Right lobe of liver (tissue), 4 donors: ENCODE results near the gene SMIM36.

Experiments
- POLR2A ChIP-seq: fragments of 450-650 bp; IDR thresholded peaks from one replicate; pipeline ENCODE4 v1.6.1; 2017; ENCODE audit warnings: antibody characterized with exemption, mild to moderate bottlenecking
- TF ChIP-seq, protein P1 (sequence below), 4 donors: fragments of 200-600 bp in 3 of 4; fragments of 450-650 bp in 1 of 4; IDR thresholded peaks; one replicate each; pipeline versions ENCODE4 v1.5.1 to v1.8.0; 2016 to 2022; ENCODE audit warnings: antibody characterized with exemption in 4 of 4, mild to moderate bottlenecking in 2 of 4
- donor health status: DM: no; HTN: no; CAD: no.
- donor health status: DM: no; HTN: no; CAD: no.
- donor health status: DM: no; HTN: yes; CAD: no.

DNA sequence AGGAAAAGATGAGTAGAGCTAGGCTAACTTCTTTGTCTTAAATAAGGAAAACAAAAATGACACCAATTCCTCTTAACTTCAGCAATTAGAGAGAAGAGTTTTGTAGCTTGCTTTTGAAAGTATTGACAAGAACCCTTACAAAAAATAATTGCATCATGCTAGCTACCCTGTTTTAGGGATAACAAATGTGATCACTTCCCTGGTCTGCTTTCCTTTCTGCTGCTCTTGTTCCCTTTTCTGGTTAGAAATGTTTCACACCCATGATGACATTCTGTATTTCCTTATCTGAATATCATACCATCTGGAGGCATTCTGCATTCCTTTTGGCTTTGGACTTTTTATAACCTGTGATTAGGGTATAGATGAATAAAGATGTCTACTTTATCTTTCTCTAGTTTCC, 9.9 kb upstream of the SMIM36 start:
- TF ChIP-seq, protein P1, sequence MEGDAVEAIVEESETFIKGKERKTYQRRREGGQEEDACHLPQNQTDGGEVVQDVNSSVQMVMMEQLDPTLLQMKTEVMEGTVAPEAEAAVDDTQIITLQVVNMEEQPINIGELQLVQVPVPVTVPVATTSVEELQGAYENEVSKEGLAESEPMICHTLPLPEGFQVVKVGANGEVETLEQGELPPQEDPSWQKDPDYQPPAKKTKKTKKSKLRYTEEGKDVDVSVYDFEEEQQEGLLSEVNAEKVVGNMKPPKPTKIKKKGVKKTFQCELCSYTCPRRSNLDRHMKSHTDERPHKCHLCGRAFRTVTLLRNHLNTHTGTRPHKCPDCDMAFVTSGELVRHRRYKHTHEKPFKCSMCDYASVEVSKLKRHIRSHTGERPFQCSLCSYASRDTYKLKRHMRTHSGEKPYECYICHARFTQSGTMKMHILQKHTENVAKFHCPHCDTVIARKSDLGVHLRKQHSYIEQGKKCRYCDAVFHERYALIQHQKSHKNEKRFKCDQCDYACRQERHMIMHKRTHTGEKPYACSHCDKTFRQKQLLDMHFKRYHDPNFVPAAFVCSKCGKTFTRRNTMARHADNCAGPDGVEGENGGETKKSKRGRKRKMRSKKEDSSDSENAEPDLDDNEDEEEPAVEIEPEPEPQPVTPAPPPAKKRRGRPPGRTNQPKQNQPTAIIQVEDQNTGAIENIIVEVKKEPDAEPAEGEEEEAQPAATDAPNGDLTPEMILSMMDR (IDR thresholded peaks at IDR 0.05): no peak
- no peak for TF ChIP-seq POLR2A
